Measurements from ENCODE around the gene KHDC1L.

DNA sequence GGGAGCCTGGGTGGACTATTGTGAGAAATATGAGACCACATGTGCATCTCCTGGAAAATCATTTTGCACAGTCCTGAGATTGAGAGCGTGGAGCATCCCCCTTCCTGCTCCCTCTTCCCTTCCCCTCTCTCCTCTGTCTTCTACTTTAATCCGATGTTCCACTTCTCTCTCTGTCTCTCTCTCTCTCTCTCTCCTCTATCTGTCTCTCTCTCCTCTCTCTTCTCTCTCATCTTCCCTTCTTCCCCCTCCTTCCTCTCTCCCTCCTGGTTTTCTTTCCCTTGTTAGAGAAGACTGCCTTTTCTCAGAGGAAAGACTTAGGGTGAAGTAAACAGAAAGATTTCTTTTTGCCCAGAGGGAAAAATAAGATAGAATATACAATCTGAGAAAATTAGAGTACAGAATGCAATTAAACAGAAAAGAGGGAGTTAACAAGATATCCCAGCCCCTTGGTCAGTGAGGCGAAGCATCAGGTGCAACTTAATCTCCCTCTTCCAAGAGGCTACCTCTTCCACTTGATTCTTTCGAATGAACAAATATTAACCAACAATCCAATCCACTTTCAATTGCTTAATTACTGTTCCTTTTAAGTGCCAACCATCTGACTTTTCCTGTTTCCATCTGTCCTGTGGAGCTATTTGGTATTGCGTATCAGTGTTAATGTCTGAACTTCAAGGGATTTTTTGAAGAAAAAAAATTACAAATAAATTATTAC is 23.1 kb upstream of the KHDC1L start:
- TF ChIP-seq, protein P1, sequence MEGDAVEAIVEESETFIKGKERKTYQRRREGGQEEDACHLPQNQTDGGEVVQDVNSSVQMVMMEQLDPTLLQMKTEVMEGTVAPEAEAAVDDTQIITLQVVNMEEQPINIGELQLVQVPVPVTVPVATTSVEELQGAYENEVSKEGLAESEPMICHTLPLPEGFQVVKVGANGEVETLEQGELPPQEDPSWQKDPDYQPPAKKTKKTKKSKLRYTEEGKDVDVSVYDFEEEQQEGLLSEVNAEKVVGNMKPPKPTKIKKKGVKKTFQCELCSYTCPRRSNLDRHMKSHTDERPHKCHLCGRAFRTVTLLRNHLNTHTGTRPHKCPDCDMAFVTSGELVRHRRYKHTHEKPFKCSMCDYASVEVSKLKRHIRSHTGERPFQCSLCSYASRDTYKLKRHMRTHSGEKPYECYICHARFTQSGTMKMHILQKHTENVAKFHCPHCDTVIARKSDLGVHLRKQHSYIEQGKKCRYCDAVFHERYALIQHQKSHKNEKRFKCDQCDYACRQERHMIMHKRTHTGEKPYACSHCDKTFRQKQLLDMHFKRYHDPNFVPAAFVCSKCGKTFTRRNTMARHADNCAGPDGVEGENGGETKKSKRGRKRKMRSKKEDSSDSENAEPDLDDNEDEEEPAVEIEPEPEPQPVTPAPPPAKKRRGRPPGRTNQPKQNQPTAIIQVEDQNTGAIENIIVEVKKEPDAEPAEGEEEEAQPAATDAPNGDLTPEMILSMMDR (conservative IDR thresholded peaks at IDR 0.05), result no peak
- no peak for TF ChIP-seq EZH2 (IDR thresholded peaks at IDR 0.05; ENCODE audit: low read depth)

Measured in PC-9 (cell line).